Measurements from ENCODE around the gene SLC35F6.

DNA sequence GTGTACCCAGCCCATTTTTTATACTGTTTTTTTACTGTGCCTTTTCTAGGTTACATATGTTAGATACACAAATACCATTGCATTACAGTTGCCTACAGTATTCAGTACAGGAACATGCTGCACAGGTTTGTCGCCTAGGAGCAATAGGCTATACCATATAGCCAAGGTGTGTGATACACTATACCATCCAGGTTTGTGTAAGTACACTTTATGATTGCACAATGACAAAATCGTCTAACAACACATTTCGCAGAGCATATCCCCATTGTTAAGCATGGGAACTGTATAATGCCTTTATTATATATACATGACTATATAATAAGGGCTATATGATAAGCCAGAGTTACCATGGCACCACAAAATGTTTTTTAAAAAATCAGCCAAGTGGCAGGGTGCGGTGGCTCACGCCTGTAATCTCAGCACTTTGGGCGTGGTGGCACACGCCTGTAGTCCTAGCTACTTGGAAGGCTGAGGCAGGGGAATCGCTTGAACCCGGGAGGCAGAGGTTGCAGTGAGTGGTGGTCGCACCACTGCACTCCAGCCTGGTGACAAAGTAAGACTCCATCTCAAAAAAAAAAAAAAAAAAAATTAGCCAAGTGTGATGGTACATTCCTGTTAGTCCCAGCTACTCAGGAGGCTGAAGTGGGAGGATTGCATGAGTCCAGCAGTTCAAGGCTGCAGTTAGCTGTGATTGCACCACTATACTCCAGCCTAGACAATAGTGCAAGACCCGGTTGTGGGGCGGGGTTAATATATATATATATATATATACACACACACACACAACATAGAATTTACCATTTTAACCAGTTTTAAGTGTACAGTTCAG, 19.0 kb downstream of the SLC35F6 start:
- TF ChIP-seq, protein P1, sequence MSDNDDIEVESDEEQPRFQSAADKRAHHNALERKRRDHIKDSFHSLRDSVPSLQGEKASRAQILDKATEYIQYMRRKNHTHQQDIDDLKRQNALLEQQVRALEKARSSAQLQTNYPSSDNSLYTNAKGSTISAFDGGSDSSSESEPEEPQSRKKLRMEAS (IDR thresholded peaks at IDR 0.05), result no peak
- TF ChIP-seq, protein P2, sequence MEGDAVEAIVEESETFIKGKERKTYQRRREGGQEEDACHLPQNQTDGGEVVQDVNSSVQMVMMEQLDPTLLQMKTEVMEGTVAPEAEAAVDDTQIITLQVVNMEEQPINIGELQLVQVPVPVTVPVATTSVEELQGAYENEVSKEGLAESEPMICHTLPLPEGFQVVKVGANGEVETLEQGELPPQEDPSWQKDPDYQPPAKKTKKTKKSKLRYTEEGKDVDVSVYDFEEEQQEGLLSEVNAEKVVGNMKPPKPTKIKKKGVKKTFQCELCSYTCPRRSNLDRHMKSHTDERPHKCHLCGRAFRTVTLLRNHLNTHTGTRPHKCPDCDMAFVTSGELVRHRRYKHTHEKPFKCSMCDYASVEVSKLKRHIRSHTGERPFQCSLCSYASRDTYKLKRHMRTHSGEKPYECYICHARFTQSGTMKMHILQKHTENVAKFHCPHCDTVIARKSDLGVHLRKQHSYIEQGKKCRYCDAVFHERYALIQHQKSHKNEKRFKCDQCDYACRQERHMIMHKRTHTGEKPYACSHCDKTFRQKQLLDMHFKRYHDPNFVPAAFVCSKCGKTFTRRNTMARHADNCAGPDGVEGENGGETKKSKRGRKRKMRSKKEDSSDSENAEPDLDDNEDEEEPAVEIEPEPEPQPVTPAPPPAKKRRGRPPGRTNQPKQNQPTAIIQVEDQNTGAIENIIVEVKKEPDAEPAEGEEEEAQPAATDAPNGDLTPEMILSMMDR (IDR thresholded peaks at IDR 0.05; ENCODE audit: low read depth, low read length, missing input control), result no peak
- TF ChIP-seq RAD21 (IDR thresholded peaks at IDR 0.05) (no peak), JUND (IDR thresholded peaks at IDR 0.05) (no peak), FOXA1 (IDR thresholded peaks at IDR 0.05) (no peak), HNF4A (conservative IDR thresholded peaks at IDR 0.05) (no peak), SP1 (IDR thresholded peaks at IDR 0.05) (no peak)
- TF ChIP-seq, protein P3, sequence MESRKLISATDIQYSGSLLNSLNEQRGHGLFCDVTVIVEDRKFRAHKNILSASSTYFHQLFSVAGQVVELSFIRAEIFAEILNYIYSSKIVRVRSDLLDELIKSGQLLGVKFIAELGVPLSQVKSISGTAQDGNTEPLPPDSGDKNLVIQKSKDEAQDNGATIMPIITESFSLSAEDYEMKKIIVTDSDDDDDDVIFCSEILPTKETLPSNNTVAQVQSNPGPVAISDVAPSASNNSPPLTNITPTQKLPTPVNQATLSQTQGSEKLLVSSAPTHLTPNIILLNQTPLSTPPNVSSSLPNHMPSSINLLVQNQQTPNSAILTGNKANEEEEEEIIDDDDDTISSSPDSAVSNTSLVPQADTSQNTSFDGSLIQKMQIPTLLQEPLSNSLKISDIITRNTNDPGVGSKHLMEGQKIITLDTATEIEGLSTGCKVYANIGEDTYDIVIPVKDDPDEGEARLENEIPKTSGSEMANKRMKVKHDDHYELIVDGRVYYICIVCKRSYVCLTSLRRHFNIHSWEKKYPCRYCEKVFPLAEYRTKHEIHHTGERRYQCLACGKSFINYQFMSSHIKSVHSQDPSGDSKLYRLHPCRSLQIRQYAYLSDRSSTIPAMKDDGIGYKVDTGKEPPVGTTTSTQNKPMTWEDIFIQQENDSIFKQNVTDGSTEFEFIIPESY (IDR thresholded peaks at IDR 0.05), result no peak
- TF ChIP-seq, protein P4, sequence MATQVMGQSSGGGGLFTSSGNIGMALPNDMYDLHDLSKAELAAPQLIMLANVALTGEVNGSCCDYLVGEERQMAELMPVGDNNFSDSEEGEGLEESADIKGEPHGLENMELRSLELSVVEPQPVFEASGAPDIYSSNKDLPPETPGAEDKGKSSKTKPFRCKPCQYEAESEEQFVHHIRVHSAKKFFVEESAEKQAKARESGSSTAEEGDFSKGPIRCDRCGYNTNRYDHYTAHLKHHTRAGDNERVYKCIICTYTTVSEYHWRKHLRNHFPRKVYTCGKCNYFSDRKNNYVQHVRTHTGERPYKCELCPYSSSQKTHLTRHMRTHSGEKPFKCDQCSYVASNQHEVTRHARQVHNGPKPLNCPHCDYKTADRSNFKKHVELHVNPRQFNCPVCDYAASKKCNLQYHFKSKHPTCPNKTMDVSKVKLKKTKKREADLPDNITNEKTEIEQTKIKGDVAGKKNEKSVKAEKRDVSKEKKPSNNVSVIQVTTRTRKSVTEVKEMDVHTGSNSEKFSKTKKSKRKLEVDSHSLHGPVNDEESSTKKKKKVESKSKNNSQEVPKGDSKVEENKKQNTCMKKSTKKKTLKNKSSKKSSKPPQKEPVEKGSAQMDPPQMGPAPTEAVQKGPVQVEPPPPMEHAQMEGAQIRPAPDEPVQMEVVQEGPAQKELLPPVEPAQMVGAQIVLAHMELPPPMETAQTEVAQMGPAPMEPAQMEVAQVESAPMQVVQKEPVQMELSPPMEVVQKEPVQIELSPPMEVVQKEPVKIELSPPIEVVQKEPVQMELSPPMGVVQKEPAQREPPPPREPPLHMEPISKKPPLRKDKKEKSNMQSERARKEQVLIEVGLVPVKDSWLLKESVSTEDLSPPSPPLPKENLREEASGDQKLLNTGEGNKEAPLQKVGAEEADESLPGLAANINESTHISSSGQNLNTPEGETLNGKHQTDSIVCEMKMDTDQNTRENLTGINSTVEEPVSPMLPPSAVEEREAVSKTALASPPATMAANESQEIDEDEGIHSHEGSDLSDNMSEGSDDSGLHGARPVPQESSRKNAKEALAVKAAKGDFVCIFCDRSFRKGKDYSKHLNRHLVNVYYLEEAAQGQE (IDR thresholded peaks at IDR 0.05), result no peak
- TF ChIP-seq, protein P5, sequence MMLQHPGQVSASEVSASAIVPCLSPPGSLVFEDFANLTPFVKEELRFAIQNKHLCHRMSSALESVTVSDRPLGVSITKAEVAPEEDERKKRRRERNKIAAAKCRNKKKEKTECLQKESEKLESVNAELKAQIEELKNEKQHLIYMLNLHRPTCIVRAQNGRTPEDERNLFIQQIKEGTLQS (IDR thresholded peaks at IDR 0.05), result no peak
